ENCODE results near the gene YARS2.

Gene YARS2

DNA sequence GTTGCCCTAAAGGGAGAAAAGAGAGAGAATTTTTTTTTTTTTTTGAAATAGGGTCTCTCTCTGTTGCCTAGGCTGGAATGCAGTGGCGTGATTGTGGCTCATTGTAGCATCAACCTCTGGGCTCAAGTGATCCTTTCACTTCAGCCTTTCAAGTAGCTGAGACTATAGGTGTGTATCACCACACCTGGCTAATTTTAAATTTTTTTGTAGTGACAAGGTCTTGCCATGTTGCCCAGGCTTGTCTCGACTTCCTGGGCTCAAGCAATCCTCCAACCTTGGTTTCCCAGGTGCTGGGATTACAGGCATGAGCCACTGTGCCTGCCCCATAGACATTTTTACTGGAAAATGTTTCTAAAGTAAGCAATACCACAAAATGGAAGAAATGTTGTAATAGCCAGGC, 36.8 kb downstream of the YARS2 start:
- H3K4me1 ChIP-seq (ENCODE audit: control insufficient read depth, insufficient read depth, low read depth, low read length): no peaks in the 10 kb centered on the region
- H3K27me3 ChIP-seq (ENCODE audit: control insufficient read depth in 1 of 2, insufficient read depth in 1 of 2, low read length in 2 of 2): no peaks in the 10 kb centered on the region
- no peak overlapping the region for H2BK5ac ChIP-seq (ENCODE audit: low read depth, low read length, poor library complexity, severe bottlenecking)
- H3K18ac ChIP-seq (ENCODE audit: low read depth in 1 of 2, low read length in 2 of 2): no peak overlapping the region
- no peak overlapping the region for H3K4ac ChIP-seq (ENCODE audit: low read depth in 1 of 2, low read length in 2 of 2)
- H2AK5ac ChIP-seq (ENCODE audit: low read length, severe bottlenecking): no peak overlapping the region
- no peak overlapping the region for H3K27ac ChIP-seq (ENCODE audit: low read length, poor library complexity, severe bottlenecking)
- no peak overlapping the region for H3K9ac ChIP-seq (ENCODE audit: low read length)
- H3K23ac ChIP-seq (ENCODE audit: low read length in 2 of 2): no peak overlapping the region
- no peak overlapping the region for H2BK12ac ChIP-seq (ENCODE audit: low read length in 2 of 2)
- H3K4me3 ChIP-seq (ENCODE audit: insufficient read depth in 1 of 2, low read depth in 1 of 2, low read length in 2 of 2): no peak overlapping the region
- no peak overlapping the region for H4K8ac ChIP-seq (ENCODE audit: low read length)
- no peak overlapping the region for H2BK15ac ChIP-seq (ENCODE audit: low read depth, poor library complexity, severe bottlenecking)
- H3K14ac ChIP-seq (ENCODE audit: low read length in 2 of 2): no peak overlapping the region
- H3K9me3 ChIP-seq (ENCODE audit: control insufficient read depth, low read length): no peaks in the 10 kb centered on the region
- peaks cover 9 to 59% of the 10 kb centered on the region in 2 experiments for H3K36me3 ChIP-seq (ENCODE audit: control insufficient read depth in 1 of 2, insufficient read depth in 2 of 2, low read depth in 1 of 2, low read length in 2 of 2)
- no peak overlapping the region for H2BK120ac ChIP-seq (ENCODE audit: low read depth, low read length)
- peaks cover 18% of the 10 kb centered on the region for H3K79me1 ChIP-seq (replicated peaks; ENCODE audit: low read length, poor library complexity, severe bottlenecking)
- H3K4me2 ChIP-seq (ENCODE audit: low read length, poor library complexity, severe bottlenecking): no peak overlapping the region
- no peak for DNase-seq
- H4K91ac ChIP-seq (ENCODE audit: low read length): no peak overlapping the region
- H2AFZ ChIP-seq (ENCODE audit: low read depth, low read length): no peak overlapping the region
- WGBS: 93% methylated on average over 2 of the region's 2 CpGs

DNA sequence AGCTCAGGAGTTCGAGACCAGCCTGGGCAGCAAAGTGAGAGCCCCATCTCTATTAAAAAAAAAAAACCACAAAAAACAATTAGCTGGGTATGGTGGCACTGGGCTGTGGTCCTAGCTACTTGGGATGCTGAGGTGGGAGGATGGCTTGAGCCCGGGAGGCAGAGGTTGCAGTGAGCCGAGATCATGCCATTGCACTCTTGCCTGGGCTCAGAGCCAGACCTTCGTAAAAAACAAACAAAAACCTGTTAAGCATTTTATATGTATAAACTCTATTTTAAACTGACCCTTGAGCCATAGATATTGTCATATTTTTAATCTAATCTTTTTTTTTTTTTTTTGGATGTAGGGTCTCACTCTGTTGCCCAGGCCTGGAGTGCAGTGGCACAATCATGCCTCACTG, 40.9 kb downstream of the YARS2 start:
- whole genome bisulfite sequencing: 100% methylated on average over 2 of the region's 4 CpGs
- no peaks in the 10 kb centered on the region for H3K27me3 ChIP-seq (ENCODE audit: control insufficient read depth in 1 of 2, insufficient read depth in 1 of 2, low read length in 2 of 2)

DNA sequence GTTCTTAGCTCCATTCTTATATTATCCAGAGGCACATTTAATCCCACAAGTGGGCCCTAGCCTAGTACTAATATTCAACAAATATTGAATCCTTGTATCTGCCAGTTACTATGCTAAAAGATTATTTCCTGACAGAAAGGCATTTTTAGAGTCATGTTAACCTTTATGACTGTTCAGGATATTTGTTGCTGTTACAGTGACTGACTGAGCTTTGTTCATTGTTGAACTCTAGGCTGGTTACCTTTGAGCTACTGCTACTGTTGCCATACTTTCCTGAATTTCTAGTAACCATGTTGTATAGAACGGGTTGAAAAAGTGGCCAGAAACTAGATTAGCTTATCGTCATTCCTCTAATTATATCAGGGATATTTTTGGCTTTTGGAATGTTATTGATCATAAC, 46.8 kb downstream of the YARS2 start:
- no peak for DNase-seq
- no peaks in the 10 kb centered on the region for H3K9me3 ChIP-seq (ENCODE audit: control insufficient read depth, low read length)
- no CpG with 5 or more reads among the region's 2 CpGs for WGBS

More for the DNA sequence above, 40.9 kb downstream of the YARS2 start:
- no peak overlapping the region for H3K4ac ChIP-seq (ENCODE audit: low read depth in 1 of 2, low read length in 2 of 2)
- H3K79me1 ChIP-seq (replicated peaks; ENCODE audit: low read length, poor library complexity, severe bottlenecking): peaks cover 22% of the 10 kb centered on the region
- no peak overlapping the region for H2AK5ac ChIP-seq (ENCODE audit: low read length, severe bottlenecking)
- no peak overlapping the region for H3K4me3 ChIP-seq (ENCODE audit: insufficient read depth in 1 of 2, low read depth in 1 of 2, low read length in 2 of 2)
- H3K36me3 ChIP-seq (ENCODE audit: control insufficient read depth in 1 of 2, insufficient read depth in 2 of 2, low read depth in 1 of 2, low read length in 2 of 2): peaks cover 3 to 64% of the 10 kb centered on the region in 2 experiments
- no peak overlapping the region for H3K4me2 ChIP-seq (ENCODE audit: low read length, poor library complexity, severe bottlenecking)
- no peak overlapping the region for H3K18ac ChIP-seq (ENCODE audit: low read depth in 1 of 2, low read length in 2 of 2)
- no peaks in the 10 kb centered on the region for H3K4me1 ChIP-seq (ENCODE audit: control insufficient read depth, insufficient read depth, low read depth, low read length)
- H4K91ac ChIP-seq (ENCODE audit: low read length): no peak overlapping the region
- H2BK120ac ChIP-seq (ENCODE audit: low read depth, low read length): no peak overlapping the region
- H4K8ac ChIP-seq (ENCODE audit: low read length): no peak overlapping the region
- H2AFZ ChIP-seq (ENCODE audit: low read depth, low read length): no peak overlapping the region
- H2BK5ac ChIP-seq (ENCODE audit: low read depth, low read length, poor library complexity, severe bottlenecking): no peak overlapping the region
- no peak overlapping the region for H2BK15ac ChIP-seq (ENCODE audit: low read depth, poor library complexity, severe bottlenecking)
- H2BK12ac ChIP-seq (ENCODE audit: low read length in 2 of 2): no peak overlapping the region
- H3K27ac ChIP-seq (ENCODE audit: low read length, poor library complexity, severe bottlenecking): no peak overlapping the region
- no peaks in the 10 kb centered on the region for H3K9me3 ChIP-seq (ENCODE audit: control insufficient read depth, low read length)
- H3K9ac ChIP-seq (ENCODE audit: low read length): no peak overlapping the region
- no peak overlapping the region for H3K14ac ChIP-seq (ENCODE audit: low read length in 2 of 2)
- H3K23ac ChIP-seq (ENCODE audit: low read length in 2 of 2): no peak overlapping the region
- DNase-seq: no peak

DNA sequence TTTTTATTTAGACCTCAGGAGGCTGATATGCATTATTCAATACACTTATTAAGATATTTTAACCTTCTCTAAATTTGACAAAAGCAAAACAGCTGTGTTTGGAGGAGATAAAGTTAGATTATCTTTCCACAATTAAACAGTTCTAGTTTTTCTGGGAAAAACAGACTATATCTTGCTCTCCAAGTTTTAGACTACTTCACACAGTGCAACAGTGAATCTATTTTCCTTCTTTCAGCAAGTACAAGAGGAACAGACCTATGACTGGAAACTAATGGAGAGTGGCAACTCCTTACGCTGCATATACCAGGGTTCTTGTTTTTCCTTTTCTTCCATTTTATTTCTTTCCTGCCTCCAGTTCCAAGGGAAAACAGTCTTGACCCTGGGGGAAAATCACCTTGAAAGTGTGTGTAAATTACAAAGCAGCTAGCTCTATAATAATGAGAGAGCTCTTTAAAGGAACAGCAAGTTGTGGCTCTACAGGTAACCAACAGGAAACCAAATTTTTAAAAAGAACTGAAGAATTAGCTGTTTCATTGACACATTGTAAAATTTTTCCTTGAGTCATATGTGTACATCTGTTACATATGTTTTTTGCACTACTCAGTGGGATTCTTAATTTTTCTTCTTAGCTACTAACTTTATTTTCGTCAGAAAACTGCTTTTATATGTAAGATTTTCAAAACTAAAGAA, 49.2 kb downstream of the YARS2 start:
- no peak overlapping the region for H2AFZ ChIP-seq (ENCODE audit: low read depth, low read length)
- H2BK15ac ChIP-seq (ENCODE audit: low read depth, poor library complexity, severe bottlenecking): no peak overlapping the region
- no peak overlapping the region for H2BK5ac ChIP-seq (ENCODE audit: low read depth, low read length, poor library complexity, severe bottlenecking)
- no peak overlapping the region for H2AK5ac ChIP-seq (ENCODE audit: low read length, severe bottlenecking)
- H3K4me3 ChIP-seq (ENCODE audit: insufficient read depth in 1 of 2, low read depth in 1 of 2, low read length in 2 of 2): no peak overlapping the region
- H4K8ac ChIP-seq (ENCODE audit: low read length): no peak overlapping the region
- H3K4ac ChIP-seq (ENCODE audit: low read depth in 1 of 2, low read length in 2 of 2): no peak overlapping the region
- no peak overlapping the region for H4K91ac ChIP-seq (ENCODE audit: low read length)
- no peak overlapping the region for H3K23ac ChIP-seq (ENCODE audit: low read length in 2 of 2)
- no peak overlapping the region for H3K18ac ChIP-seq (ENCODE audit: low read depth in 1 of 2, low read length in 2 of 2)
- peaks cover 11% of the 10 kb centered on the region for H3K79me1 ChIP-seq (replicated peaks; ENCODE audit: low read length, poor library complexity, severe bottlenecking)
- no peak overlapping the region for H3K27ac ChIP-seq (ENCODE audit: low read length, poor library complexity, severe bottlenecking)
- no peak overlapping the region for H3K9ac ChIP-seq (ENCODE audit: low read length)
- no peak overlapping the region for H3K14ac ChIP-seq (ENCODE audit: low read length in 2 of 2)
- no peaks in the 10 kb centered on the region for H3K27me3 ChIP-seq (ENCODE audit: control insufficient read depth in 1 of 2, insufficient read depth in 1 of 2, low read length in 2 of 2)
- no peak overlapping the region for H3K4me2 ChIP-seq (ENCODE audit: low read length, poor library complexity, severe bottlenecking)
- H3K36me3 ChIP-seq (ENCODE audit: control insufficient read depth in 1 of 2, insufficient read depth in 2 of 2, low read depth in 1 of 2, low read length in 2 of 2): peaks cover 0 to 65% of the 10 kb centered on the region in 2 experiments
- no peak overlapping the region for H2BK12ac ChIP-seq (ENCODE audit: low read length in 2 of 2)
- WGBS: no CpG with 5 or more reads among the region's 2 CpGs
- no peaks in the 10 kb centered on the region for H3K9me3 ChIP-seq (ENCODE audit: control insufficient read depth, low read length)
- no peak for DNase-seq
- H3K4me1 ChIP-seq (ENCODE audit: control insufficient read depth, insufficient read depth, low read depth, low read length): no peaks in the 10 kb centered on the region
- no peak overlapping the region for H2BK120ac ChIP-seq (ENCODE audit: low read depth, low read length)

More for the DNA sequence above, 46.8 kb downstream of the YARS2 start:
- Histone ChIP-seq H3K27me3 (ENCODE audit: control insufficient read depth in 1 of 2, insufficient read depth in 1 of 2, low read length in 2 of 2) (no peaks in the 10 kb centered on the region), H3K4ac (ENCODE audit: low read depth in 1 of 2, low read length in 2 of 2) (no peak overlapping the region), H3K27ac (ENCODE audit: low read length, poor library complexity, severe bottlenecking) (no peak overlapping the region), H2AK5ac (ENCODE audit: low read length, severe bottlenecking) (no peak overlapping the region), H3K4me3 (ENCODE audit: insufficient read depth in 1 of 2, low read depth in 1 of 2, low read length in 2 of 2) (no peak overlapping the region), H3K79me1 (replicated peaks; ENCODE audit: low read length, poor library complexity, severe bottlenecking) (peaks cover 14% of the 10 kb centered on the region), H2BK15ac (ENCODE audit: low read depth, poor library complexity, severe bottlenecking) (no peak overlapping the region), H3K23ac (ENCODE audit: low read length in 2 of 2) (no peak overlapping the region), H2BK120ac (ENCODE audit: low read depth, low read length) (no peak overlapping the region), H3K18ac (ENCODE audit: low read depth in 1 of 2, low read length in 2 of 2) (no peak overlapping the region), H3K14ac (ENCODE audit: low read length in 2 of 2) (no peak overlapping the region), H2BK5ac (ENCODE audit: low read depth, low read length, poor library complexity, severe bottlenecking) (no peak overlapping the region), H4K8ac (ENCODE audit: low read length) (no peak overlapping the region), H2AFZ (ENCODE audit: low read depth, low read length) (no peak overlapping the region), H2BK12ac (ENCODE audit: low read length in 2 of 2) (no peak overlapping the region), H3K4me2 (ENCODE audit: low read length, poor library complexity, severe bottlenecking) (no peak overlapping the region), H3K36me3 (ENCODE audit: control insufficient read depth in 1 of 2, insufficient read depth in 2 of 2, low read depth in 1 of 2, low read length in 2 of 2) (peaks cover 0 to 78% of the 10 kb centered on the region in 2 experiments), H3K4me1 (ENCODE audit: control insufficient read depth, insufficient read depth, low read depth, low read length) (no peaks in the 10 kb centered on the region), H4K91ac (ENCODE audit: low read length) (no peak overlapping the region), H3K9ac (ENCODE audit: low read length) (no peak overlapping the region)

Data from mesenchymal stem cell (in vitro differentiated cells and primary cell).